22Rv1 (cell line): ENCODE results near the gene NDFIP1.

Experiments
- CTCF ChIP-seq: fragments of 450-650 bp; IDR thresholded peaks from 2 replicates; pipeline ENCODE4 v1.5.1; 2017; ENCODE audit warnings: mild to moderate bottlenecking
- ZFX ChIP-seq: fragments of 450-650 bp; IDR thresholded peaks from 2 replicates; pipeline ENCODE4 v1.6.1; 2017; ENCODE audit warnings: antibody characterized with exemption, borderline replicate concordance

GRCh38 chr5:142063376-142063775, 45.2 kb upstream of the NDFIP1 start:
- TF ChIP-seq CTCF (no peak), ZFX (no peak)
